ENCODE results near the gene PRDM16.

PRDM16 gene

GRCh38 chr1:3053986-3054385 lies 15.0 kb upstream of the PRDM16 start:
- H3K4me1 ChIP-seq (ENCODE audit: control insufficient read depth, insufficient read depth, low read length, poor library complexity, severe bottlenecking) = no peaks in the 10 kb centered on the region
- no peak overlapping the region for H3K27ac ChIP-seq (ENCODE audit: insufficient read depth, low read length, poor library complexity, severe bottlenecking)
- H3K36me3 ChIP-seq (ENCODE audit: control insufficient read depth, insufficient read depth, low read length) = no peaks in the 10 kb centered on the region
- H3K4me3 ChIP-seq (ENCODE audit: insufficient read depth, low read depth, low read length, poor library complexity, severe bottlenecking) = no peak overlapping the region
- no peak for DNase-seq
- H3K9me3 ChIP-seq (ENCODE audit: control insufficient read depth, low read length) = no peaks in the 10 kb centered on the region
- H3K27me3 ChIP-seq (replicated peaks; ENCODE audit: control insufficient read depth, insufficient read depth, low read length, poor library complexity, severe bottlenecking) = no peaks in the 10 kb centered on the region

- no peak overlapping the region for H3K27ac ChIP-seq (ENCODE audit: insufficient read depth, low read length, poor library complexity, severe bottlenecking)
- no peaks in the 10 kb centered on the region for H3K27me3 ChIP-seq (replicated peaks; ENCODE audit: control insufficient read depth, insufficient read depth, low read length, poor library complexity, severe bottlenecking)
- DNase-seq = no peak
- H3K36me3 ChIP-seq (ENCODE audit: control insufficient read depth, insufficient read depth, low read length) = no peaks in the 10 kb centered on the region
- H3K4me1 ChIP-seq (ENCODE audit: control insufficient read depth, insufficient read depth, low read length, poor library complexity, severe bottlenecking) = no peaks in the 10 kb centered on the region
- no peaks in the 10 kb centered on the region for H3K9me3 ChIP-seq (ENCODE audit: control insufficient read depth, low read length)
- H3K4me3 ChIP-seq (ENCODE audit: insufficient read depth, low read depth, low read length, poor library complexity, severe bottlenecking) = no peak overlapping the region
Measured at GRCh38 chr1:3054474-3054873, 14.5 kb upstream of the PRDM16 start.

GRCh38 chr1:3055051-3055450 lies 14.0 kb upstream of the PRDM16 start:
- no peaks in the 10 kb centered on the region for H3K27me3 ChIP-seq (replicated peaks; ENCODE audit: control insufficient read depth, insufficient read depth, low read length, poor library complexity, severe bottlenecking)
- no peak overlapping the region for H3K4me3 ChIP-seq (ENCODE audit: insufficient read depth, low read depth, low read length, poor library complexity, severe bottlenecking)
- no peak for DNase-seq
- no peak overlapping the region for H3K27ac ChIP-seq (ENCODE audit: insufficient read depth, low read length, poor library complexity, severe bottlenecking)
- H3K4me1 ChIP-seq (ENCODE audit: control insufficient read depth, insufficient read depth, low read length, poor library complexity, severe bottlenecking) = no peaks in the 10 kb centered on the region
- H3K36me3 ChIP-seq (ENCODE audit: control insufficient read depth, insufficient read depth, low read length) = no peaks in the 10 kb centered on the region
- H3K9me3 ChIP-seq (ENCODE audit: control insufficient read depth, low read length) = no peaks in the 10 kb centered on the region

GRCh38 chr1:3056641-3057040 lies 12.4 kb upstream of the PRDM16 start:
- Histone ChIP-seq H3K36me3 (ENCODE audit: control insufficient read depth, insufficient read depth, low read length) (no peaks in the 10 kb centered on the region), H3K4me1 (ENCODE audit: control insufficient read depth, insufficient read depth, low read length, poor library complexity, severe bottlenecking) (no peaks in the 10 kb centered on the region), H3K4me3 (ENCODE audit: insufficient read depth, low read depth, low read length, poor library complexity, severe bottlenecking) (no peak overlapping the region), H3K9me3 (ENCODE audit: control insufficient read depth, low read length) (no peaks in the 10 kb centered on the region), H3K27me3 (replicated peaks; ENCODE audit: control insufficient read depth, insufficient read depth, low read length, poor library complexity, severe bottlenecking) (no peaks in the 10 kb centered on the region), H3K27ac (ENCODE audit: insufficient read depth, low read length, poor library complexity, severe bottlenecking) (no peak overlapping the region)
- no peak for DNase-seq

GRCh38 chr1:3058263-3059030 lies 10.6 kb upstream of the PRDM16 start:
- H3K36me3 ChIP-seq (ENCODE audit: control insufficient read depth, insufficient read depth, low read length) = no peaks in the 10 kb centered on the region
- no peaks in the 10 kb centered on the region for H3K9me3 ChIP-seq (ENCODE audit: control insufficient read depth, low read length)
- no peaks in the 10 kb centered on the region for H3K4me1 ChIP-seq (ENCODE audit: control insufficient read depth, insufficient read depth, low read length, poor library complexity, severe bottlenecking)
- H3K27ac ChIP-seq (ENCODE audit: insufficient read depth, low read length, poor library complexity, severe bottlenecking) = no peak overlapping the region
- H3K27me3 ChIP-seq (replicated peaks; ENCODE audit: control insufficient read depth, insufficient read depth, low read length, poor library complexity, severe bottlenecking) = no peaks in the 10 kb centered on the region
- DNase-seq = no peak
- no peak overlapping the region for H3K4me3 ChIP-seq (ENCODE audit: insufficient read depth, low read depth, low read length, poor library complexity, severe bottlenecking)

- H3K36me3 ChIP-seq (ENCODE audit: control insufficient read depth, insufficient read depth, low read length) = no peaks in the 10 kb centered on the region
- no peak for DNase-seq
- H3K4me3 ChIP-seq (ENCODE audit: insufficient read depth, low read depth, low read length, poor library complexity, severe bottlenecking) = no peak overlapping the region
- no peaks in the 10 kb centered on the region for H3K9me3 ChIP-seq (ENCODE audit: control insufficient read depth, low read length)
- H3K27ac ChIP-seq (ENCODE audit: insufficient read depth, low read length, poor library complexity, severe bottlenecking) = no peak overlapping the region
- H3K27me3 ChIP-seq (replicated peaks; ENCODE audit: control insufficient read depth, insufficient read depth, low read length, poor library complexity, severe bottlenecking) = no peaks in the 10 kb centered on the region
- H3K4me1 ChIP-seq (ENCODE audit: control insufficient read depth, insufficient read depth, low read length, poor library complexity, severe bottlenecking) = no peaks in the 10 kb centered on the region
Measured at GRCh38 chr1:3060127-3060526, 8.9 kb upstream of the PRDM16 start.

- Histone ChIP-seq H3K27ac (ENCODE audit: insufficient read depth, low read length, poor library complexity, severe bottlenecking) (no peak overlapping the region), H3K27me3 (replicated peaks; ENCODE audit: control insufficient read depth, insufficient read depth, low read length, poor library complexity, severe bottlenecking) (no peaks in the 10 kb centered on the region), H3K9me3 (ENCODE audit: control insufficient read depth, low read length) (no peaks in the 10 kb centered on the region), H3K4me1 (ENCODE audit: control insufficient read depth, insufficient read depth, low read length, poor library complexity, severe bottlenecking) (no peaks in the 10 kb centered on the region), H3K4me3 (ENCODE audit: insufficient read depth, low read depth, low read length, poor library complexity, severe bottlenecking) (no peak overlapping the region), H3K36me3 (ENCODE audit: control insufficient read depth, insufficient read depth, low read length) (no peaks in the 10 kb centered on the region)
- no peak for DNase-seq
Measured at GRCh38 chr1:3060601-3061551, 8.1 kb upstream of the PRDM16 start.

- Histone ChIP-seq H3K27me3 (replicated peaks; ENCODE audit: control insufficient read depth, insufficient read depth, low read length, poor library complexity, severe bottlenecking) (peaks cover under 1% of the 10 kb centered on the region), H3K4me1 (ENCODE audit: control insufficient read depth, insufficient read depth, low read length, poor library complexity, severe bottlenecking) (no peaks in the 10 kb centered on the region)
Measured at GRCh38 chr1:3061566-3061965, 7.4 kb upstream of the PRDM16 start.

GRCh38 chr1:3061981-3062615 lies 6.9 kb upstream of the PRDM16 start:
- peaks cover 6% of the 10 kb centered on the region for H3K27me3 ChIP-seq (replicated peaks; ENCODE audit: control insufficient read depth, insufficient read depth, low read length, poor library complexity, severe bottlenecking)
- no peak for DNase-seq

More at GRCh38 chr1:3061566-3061965, 7.4 kb upstream of the PRDM16 start:
- no peak overlapping the region for H3K27ac ChIP-seq (ENCODE audit: insufficient read depth, low read length, poor library complexity, severe bottlenecking)
- no peaks in the 10 kb centered on the region for H3K9me3 ChIP-seq (ENCODE audit: control insufficient read depth, low read length)
- H3K36me3 ChIP-seq (ENCODE audit: control insufficient read depth, insufficient read depth, low read length) = no peaks in the 10 kb centered on the region
- DNase-seq = no peak
- no peak overlapping the region for H3K4me3 ChIP-seq (ENCODE audit: insufficient read depth, low read depth, low read length, poor library complexity, severe bottlenecking)

More at GRCh38 chr1:3061981-3062615, 6.9 kb upstream of the PRDM16 start:
- Histone ChIP-seq H3K4me1 (ENCODE audit: control insufficient read depth, insufficient read depth, low read length, poor library complexity, severe bottlenecking) (no peaks in the 10 kb centered on the region), H3K36me3 (ENCODE audit: control insufficient read depth, insufficient read depth, low read length) (no peaks in the 10 kb centered on the region), H3K27ac (ENCODE audit: insufficient read depth, low read length, poor library complexity, severe bottlenecking) (no peak overlapping the region), H3K4me3 (ENCODE audit: insufficient read depth, low read depth, low read length, poor library complexity, severe bottlenecking) (no peak overlapping the region), H3K9me3 (ENCODE audit: control insufficient read depth, low read length) (no peaks in the 10 kb centered on the region)

Measured in effector memory CD4-positive, alpha-beta T cell (primary cell).